ENCODE data around the gene UBE2E2. TPM values are rescaled to one million over a fixed set of nuclear protein-coding genes. Genes with fewer than 3 reads are reported as not detected.
"Not testable (repeated sequence)": the region's sequence is repeated elsewhere in the genome, so short reads cannot be mapped to it uniquely, and the experiment has no call there.

The UBE2E2 gene
- polyA plus RNA-seq, 2 donors = 16.6 to 21.0 TPM

DNA sequence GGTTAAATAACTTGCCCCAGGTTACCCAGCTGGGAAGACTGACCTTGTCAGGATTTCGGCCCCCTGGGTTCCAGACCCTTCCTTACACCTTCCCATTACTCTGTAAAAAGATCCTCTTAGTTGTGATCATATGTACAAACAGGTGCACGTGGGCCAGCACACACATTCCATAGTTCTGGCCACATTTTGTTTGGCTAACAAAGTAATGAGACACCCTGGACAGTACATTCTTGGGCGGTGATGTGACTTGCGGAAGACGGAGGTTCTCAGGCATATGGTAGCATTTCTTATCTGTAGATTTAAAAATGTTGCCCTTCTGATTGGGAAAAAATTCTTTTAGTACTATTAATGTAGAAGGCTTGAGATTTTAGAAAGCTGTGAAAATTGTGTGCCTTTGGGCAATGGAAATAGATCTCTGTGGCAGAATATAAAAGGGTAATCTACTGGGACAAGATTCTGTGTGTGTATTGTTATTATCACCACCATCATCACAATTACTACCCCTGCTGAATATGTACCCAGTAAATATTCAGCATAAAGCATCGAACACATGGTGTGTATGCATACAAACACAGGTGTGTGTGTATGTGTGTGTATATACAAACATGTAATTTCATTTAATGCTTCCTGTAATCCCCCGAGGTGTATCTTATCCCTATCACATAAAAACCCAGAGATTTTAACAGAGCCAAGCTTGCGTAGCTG lies 397.2 kb downstream of the UBE2E2 start:
- Histone ChIP-seq H3K27me3 (ENCODE audit: control insufficient read depth in 1 of 2, insufficient read depth in 2 of 2, low read length in 2 of 2) (no peaks in the 10 kb centered on the region), H3K4me3 (ENCODE audit: low read depth in 1 of 2, low read length in 2 of 2) (no peak overlapping the region), H3K36me3 (ENCODE audit: control insufficient read depth in 2 of 2, insufficient read depth in 2 of 2, low read length in 1 of 2) (no peaks in the 10 kb centered on the region), H3K27ac (ENCODE audit: low read depth in 2 of 2, low read length in 1 of 2) (no peak overlapping the region), H3K4me1 (ENCODE audit: control insufficient read depth in 2 of 2, insufficient read depth in 2 of 2, low read length in 1 of 2) (no peaks in the 10 kb centered on the region), H3K9me3 (ENCODE audit: control insufficient read depth in 2 of 2, insufficient read depth in 1 of 2, low read depth in 1 of 2, low read length in 1 of 2) (peaks cover 0 to 5% of the 10 kb centered on the region in 2 donors)
- WGBS, 2 donors = 87% methylated on average over 8 of the region's 8 CpGs

GRCh38 chr3:23601091-23601822 lies 398.1 kb downstream of the UBE2E2 start:
- no peak overlapping the region for H3K4me3 ChIP-seq (ENCODE audit: low read depth in 1 of 2, low read length in 2 of 2)
- H3K27ac ChIP-seq (ENCODE audit: low read depth in 2 of 2, low read length in 1 of 2) = no peak overlapping the region
- H3K27me3 ChIP-seq (ENCODE audit: control insufficient read depth in 1 of 2, insufficient read depth in 2 of 2, low read length in 2 of 2) = no peaks in the 10 kb centered on the region
- H3K9me3 ChIP-seq (ENCODE audit: control insufficient read depth in 2 of 2, insufficient read depth in 1 of 2, low read depth in 1 of 2, low read length in 1 of 2) = peaks cover 0 to 5% of the 10 kb centered on the region in 2 donors
- 55 to 64% methylated on average over 11 of the region's 11 CpGs for WGBS, 2 donors
- H3K4me1 ChIP-seq (ENCODE audit: control insufficient read depth in 2 of 2, insufficient read depth in 2 of 2, low read length in 1 of 2) = no peaks in the 10 kb centered on the region
- no peaks in the 10 kb centered on the region for H3K36me3 ChIP-seq (ENCODE audit: control insufficient read depth in 2 of 2, insufficient read depth in 2 of 2, low read length in 1 of 2)

GRCh38 chr3:23602971-23603370 lies 399.8 kb downstream of the UBE2E2 start:
- Histone ChIP-seq H3K27me3 (ENCODE audit: control insufficient read depth in 1 of 2, insufficient read depth in 2 of 2, low read length in 2 of 2) (no peaks in the 10 kb centered on the region), H3K9me3 (ENCODE audit: control insufficient read depth in 2 of 2, insufficient read depth in 1 of 2, low read depth in 1 of 2, low read length in 1 of 2) (no peaks in the 10 kb centered on the region), H3K27ac (ENCODE audit: low read depth in 2 of 2, low read length in 1 of 2) (no peak overlapping the region), H3K36me3 (ENCODE audit: control insufficient read depth in 2 of 2, insufficient read depth in 2 of 2, low read length in 1 of 2) (no peaks in the 10 kb centered on the region), H3K4me1 (ENCODE audit: control insufficient read depth in 2 of 2, insufficient read depth in 2 of 2, low read length in 1 of 2) (no peaks in the 10 kb centered on the region), H3K4me3 (ENCODE audit: low read depth in 1 of 2, low read length in 2 of 2) (no peak overlapping the region)
- WGBS, 2 donors = 88 to 91% methylated on average over 9 of the region's 9 CpGs

- H3K9me3 ChIP-seq (ENCODE audit: control insufficient read depth in 2 of 2, insufficient read depth in 1 of 2, low read depth in 1 of 2, low read length in 1 of 2) = no peaks in the 10 kb centered on the region
- no peak overlapping the region for H3K27ac ChIP-seq (ENCODE audit: low read depth in 2 of 2, low read length in 1 of 2)
- no peaks in the 10 kb centered on the region for H3K36me3 ChIP-seq (ENCODE audit: control insufficient read depth in 2 of 2, insufficient read depth in 2 of 2, low read length in 1 of 2)
- H3K4me3 ChIP-seq (ENCODE audit: low read depth in 1 of 2, low read length in 2 of 2) = no peak overlapping the region
- 64 to 69% methylated on average over 8 of the region's 8 CpGs for WGBS, 2 donors
- no peaks in the 10 kb centered on the region for H3K4me1 ChIP-seq (ENCODE audit: control insufficient read depth in 2 of 2, insufficient read depth in 2 of 2, low read length in 1 of 2)
- no peaks in the 10 kb centered on the region for H3K27me3 ChIP-seq (ENCODE audit: control insufficient read depth in 1 of 2, insufficient read depth in 2 of 2, low read length in 2 of 2)
Observed at GRCh38 chr3:23607184-23607847, 404.2 kb downstream of the UBE2E2 start.

- Histone ChIP-seq H3K27ac (ENCODE audit: low read depth in 2 of 2, low read length in 1 of 2) (no peak overlapping the region), H3K4me3 (ENCODE audit: low read depth in 1 of 2, low read length in 2 of 2) (no peak overlapping the region), H3K36me3 (ENCODE audit: control insufficient read depth in 2 of 2, insufficient read depth in 2 of 2, low read length in 1 of 2) (no peaks in the 10 kb centered on the region), H3K27me3 (ENCODE audit: control insufficient read depth in 1 of 2, insufficient read depth in 2 of 2, low read length in 2 of 2) (no peaks in the 10 kb centered on the region), H3K4me1 (ENCODE audit: control insufficient read depth in 2 of 2, insufficient read depth in 2 of 2, low read length in 1 of 2) (no peaks in the 10 kb centered on the region), H3K9me3 (ENCODE audit: control insufficient read depth in 2 of 2, insufficient read depth in 1 of 2, low read depth in 1 of 2, low read length in 1 of 2) (no peaks in the 10 kb centered on the region)
- 93 to 94% methylated on average over 2 of the region's 2 CpGs for WGBS, 2 donors
Observed at GRCh38 chr3:23608650-23609049, 405.5 kb downstream of the UBE2E2 start.

DNA sequence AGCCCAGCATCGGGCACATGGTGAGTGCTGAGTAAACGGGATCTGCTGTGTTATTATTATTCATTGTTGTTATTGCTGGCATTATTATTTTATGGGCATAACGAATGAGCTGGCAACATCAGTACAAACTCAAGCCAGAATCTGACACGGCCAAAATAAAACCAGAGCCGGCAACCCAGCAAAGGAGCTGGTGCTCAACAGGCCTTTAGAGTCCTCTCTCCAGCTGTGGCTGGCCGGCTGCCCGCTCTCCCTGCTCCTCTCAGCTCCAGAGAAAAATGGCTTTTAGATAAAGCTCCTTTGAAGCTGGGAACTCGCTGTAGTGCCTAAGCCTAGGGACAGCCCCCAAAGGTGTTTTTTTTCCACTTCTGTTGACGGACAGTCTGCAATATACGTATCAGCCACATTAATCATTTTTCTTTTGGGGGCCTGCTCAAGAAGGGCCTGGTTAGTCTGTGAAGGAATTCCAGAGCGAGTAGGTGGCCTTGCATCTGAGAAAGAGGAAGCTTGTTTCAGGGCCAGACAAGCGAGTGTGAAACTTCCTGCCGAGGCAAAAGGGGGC lies 408.7 kb downstream of the UBE2E2 start:
- no peaks in the 10 kb centered on the region for H3K27me3 ChIP-seq (ENCODE audit: control insufficient read depth in 1 of 2, insufficient read depth in 2 of 2, low read length in 2 of 2)
- no peaks in the 10 kb centered on the region for H3K36me3 ChIP-seq (ENCODE audit: control insufficient read depth in 2 of 2, insufficient read depth in 2 of 2, low read length in 1 of 2)
- no peaks in the 10 kb centered on the region for H3K9me3 ChIP-seq (ENCODE audit: control insufficient read depth in 2 of 2, insufficient read depth in 1 of 2, low read depth in 1 of 2, low read length in 1 of 2)
- H3K27ac ChIP-seq (ENCODE audit: low read depth in 2 of 2, low read length in 1 of 2) = no peak overlapping the region
- no peaks in the 10 kb centered on the region for H3K4me1 ChIP-seq (ENCODE audit: control insufficient read depth in 2 of 2, insufficient read depth in 2 of 2, low read length in 1 of 2)
- WGBS, 2 donors = 30 to 39% methylated on average over 13 of the region's 13 CpGs
- H3K4me3 ChIP-seq (ENCODE audit: low read depth in 1 of 2, low read length in 2 of 2) = no peak overlapping the region

GRCh38 chr3:23612296-23612891 lies 409.3 kb downstream of the UBE2E2 start:
- Histone ChIP-seq H3K36me3 (ENCODE audit: control insufficient read depth in 2 of 2, insufficient read depth in 2 of 2, low read length in 1 of 2) (no peaks in the 10 kb centered on the region), H3K27ac (ENCODE audit: low read depth in 2 of 2, low read length in 1 of 2) (no peak overlapping the region), H3K9me3 (ENCODE audit: control insufficient read depth in 2 of 2, insufficient read depth in 1 of 2, low read depth in 1 of 2, low read length in 1 of 2) (no peaks in the 10 kb centered on the region), H3K4me1 (ENCODE audit: control insufficient read depth in 2 of 2, insufficient read depth in 2 of 2, low read length in 1 of 2) (no peaks in the 10 kb centered on the region), H3K27me3 (ENCODE audit: control insufficient read depth in 1 of 2, insufficient read depth in 2 of 2, low read length in 2 of 2) (no peaks in the 10 kb centered on the region), H3K4me3 (ENCODE audit: low read depth in 1 of 2, low read length in 2 of 2) (no peak overlapping the region)
- WGBS, 2 donors = 53 to 66% methylated on average over 15 of the region's 15 CpGs

- H3K27me3 ChIP-seq (ENCODE audit: control insufficient read depth in 1 of 2, insufficient read depth in 2 of 2, low read length in 2 of 2) = no peaks in the 10 kb centered on the region
- no peak overlapping the region for H3K4me3 ChIP-seq (ENCODE audit: low read depth in 1 of 2, low read length in 2 of 2)
- peaks cover 0 to 4% of the 10 kb centered on the region in 2 donors for H3K4me1 ChIP-seq (ENCODE audit: control insufficient read depth in 2 of 2, insufficient read depth in 2 of 2, low read length in 1 of 2)
- no peak overlapping the region for H3K27ac ChIP-seq (ENCODE audit: low read depth in 2 of 2, low read length in 1 of 2)
- 91% methylated on average over 5 of the region's 5 CpGs for WGBS, 2 donors
- H3K9me3 ChIP-seq (ENCODE audit: control insufficient read depth in 2 of 2, insufficient read depth in 1 of 2, low read depth in 1 of 2, low read length in 1 of 2) = no peaks in the 10 kb centered on the region
- no peaks in the 10 kb centered on the region for H3K36me3 ChIP-seq (ENCODE audit: control insufficient read depth in 2 of 2, insufficient read depth in 2 of 2, low read length in 1 of 2)
Observed at GRCh38 chr3:23615068-23615467, 411.9 kb downstream of the UBE2E2 start.

DNA sequence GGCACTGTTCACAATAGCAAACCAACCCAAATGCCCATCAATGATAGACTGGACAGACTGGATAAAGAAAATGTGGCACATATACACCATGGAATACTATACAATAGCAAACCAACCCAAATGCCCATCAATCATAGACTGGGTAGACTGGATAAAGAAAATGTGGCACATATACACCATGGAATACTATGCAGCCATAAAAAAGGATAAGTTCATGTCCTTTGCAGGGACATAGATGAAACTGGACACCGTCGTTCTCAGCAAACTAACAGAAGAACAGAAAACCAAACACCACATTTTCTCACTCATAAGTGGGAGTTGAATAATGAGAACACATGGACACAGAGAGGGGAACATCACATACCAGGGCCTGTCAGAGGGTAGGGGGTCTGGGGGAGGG lies 415.3 kb downstream of the UBE2E2 start:
- WGBS, 2 donors = 95 to 100% methylated on average over 2 of the region's 2 CpGs
- H3K4me3 ChIP-seq (ENCODE audit: low read depth in 1 of 2, low read length in 2 of 2) = not testable (repeated sequence)

More for the DNA sequence above, 415.3 kb downstream of the UBE2E2 start:
- not testable (repeated sequence) for H3K27ac ChIP-seq (ENCODE audit: low read depth in 2 of 2, low read length in 1 of 2); H3K36me3 ChIP-seq (ENCODE audit: control insufficient read depth in 2 of 2, insufficient read depth in 2 of 2, low read length in 1 of 2); H3K9me3 ChIP-seq (ENCODE audit: control insufficient read depth in 2 of 2, insufficient read depth in 1 of 2, low read depth in 1 of 2, low read length in 1 of 2); H3K27me3 ChIP-seq (ENCODE audit: control insufficient read depth in 1 of 2, insufficient read depth in 2 of 2, low read length in 2 of 2)
- peaks cover 0 to 10% of the 10 kb centered on the region in 2 donors for H3K4me1 ChIP-seq (ENCODE audit: control insufficient read depth in 2 of 2, insufficient read depth in 2 of 2, low read length in 1 of 2)
